Measurements from ENCODE around the gene TASL.
"Not testable (repeated sequence)": the region's sequence is repeated elsewhere in the genome, so short reads cannot be mapped to it uniquely, and the experiment has no call there.

The TASL gene

GRCh38 chrX:30580641-30581040 is 3.1 kb upstream of the TASL start:
- no peak for DNase-seq

- DNase-seq: no peak
Observed at GRCh38 chrX:30576881-30577280, 685 bp downstream of the TASL start.

- no peak for DNase-seq
Observed at GRCh38 chrX:30573125-30573524, 4.4 kb downstream of the TASL start.

- DNase-seq: no peak
Observed at GRCh38 chrX:30572678-30573077, 4.9 kb downstream of the TASL start.

GRCh38 chrX:30572004-30572403 is 5.6 kb downstream of the TASL start:
- DNase-seq: no peak

- no peak for DNase-seq
Observed at GRCh38 chrX:30570505-30570904, 7.1 kb downstream of the TASL start.

GRCh38 chrX:30568136-30568535 is 9.4 kb downstream of the TASL start:
- DNase-seq: no peak

- not testable (repeated sequence) for DNase-seq
Observed at GRCh38 chrX:30563070-30563469, 14.5 kb downstream of the TASL start.

GRCh38 chrX:30561191-30561590 is 16.4 kb downstream of the TASL start:
- DNase-seq: no peak

GRCh38 chrX:30538271-30538670 is 39.3 kb downstream of the TASL start:
- no peak for DNase-seq

GRCh38 chrX:30533835-30534234 is 43.7 kb downstream of the TASL start:
- no peak for DNase-seq

GRCh38 chrX:30533266-30533665 is 44.3 kb downstream of the TASL start:
- DNase-seq: no peak

GRCh38 chrX:30530606-30531005 is 47.0 kb downstream of the TASL start:
- no peak for DNase-seq

- no peak for DNase-seq
Observed at GRCh38 chrX:30525732-30526131, 51.8 kb downstream of the TASL start.

- no peak for DNase-seq
Observed at GRCh38 chrX:30521440-30522182, 56.0 kb downstream of the TASL start.

GRCh38 chrX:30513284-30513683 is 64.3 kb downstream of the TASL start:
- no peak for DNase-seq
